ENCODE data around the gene MAP1LC3B.

DNA sequence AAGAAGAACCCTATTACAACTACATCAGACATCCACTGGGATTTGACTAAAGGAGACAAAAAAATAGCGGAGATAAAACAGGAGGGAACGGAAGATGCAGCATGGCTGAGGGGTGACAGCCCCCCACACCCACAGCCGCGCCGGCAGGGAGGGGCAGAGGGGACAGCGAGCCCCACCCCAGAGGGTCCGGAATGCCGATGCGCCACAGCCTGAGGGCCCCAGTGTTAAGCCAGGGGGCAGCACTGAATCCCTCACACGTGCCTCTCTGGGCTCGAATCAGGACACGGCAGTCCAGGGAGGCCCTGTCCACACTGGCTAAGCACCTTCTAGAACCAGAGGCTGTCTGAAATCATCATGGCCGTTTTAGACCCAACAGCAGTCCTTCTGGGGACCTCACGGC, 18.8 kb downstream of the MAP1LC3B start:
- no peak for TF ChIP-seq POLR2AphosphoS5 (IDR thresholded peaks at IDR 0.05; ENCODE audit: low read depth)
- no peak for TF ChIP-seq CTCF (IDR thresholded peaks at IDR 0.05; ENCODE audit: insufficient read depth, low read length)

Measured in HL-60 (cell line).